ENCODE measurements around the gene TSPAN18. TPM values are rescaled to one million over a fixed set of nuclear protein-coding genes. Genes with fewer than 3 reads are reported as not detected.
A peak's percentile ranks its signal among the peaks of the same experiment; 100 is the strongest.

Gene TSPAN18
- total RNA-seq, 1 donor from 2014 or later = 5.2 TPM

DNA sequence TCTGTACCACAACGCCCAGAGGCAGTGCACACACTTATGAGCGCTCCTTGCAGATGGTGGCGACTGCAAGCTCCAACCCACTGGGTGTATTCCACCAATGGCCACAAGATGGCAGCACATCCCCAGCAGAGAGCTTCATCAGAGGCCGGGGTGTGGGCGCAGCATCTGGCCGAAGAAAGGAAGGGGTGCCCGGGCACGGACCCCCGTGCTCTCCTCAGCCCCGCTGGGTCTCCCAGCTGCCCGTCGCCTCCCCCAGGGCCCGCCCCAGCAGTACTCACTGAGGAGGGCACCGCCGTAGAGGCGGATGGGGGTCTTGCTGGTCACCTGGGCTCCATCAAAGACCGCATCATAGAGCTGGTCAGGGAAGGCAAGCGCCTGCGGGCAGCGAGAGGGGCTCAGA, 209.8 kb downstream of the TSPAN18 start:
- TF ChIP-seq, protein P1, sequence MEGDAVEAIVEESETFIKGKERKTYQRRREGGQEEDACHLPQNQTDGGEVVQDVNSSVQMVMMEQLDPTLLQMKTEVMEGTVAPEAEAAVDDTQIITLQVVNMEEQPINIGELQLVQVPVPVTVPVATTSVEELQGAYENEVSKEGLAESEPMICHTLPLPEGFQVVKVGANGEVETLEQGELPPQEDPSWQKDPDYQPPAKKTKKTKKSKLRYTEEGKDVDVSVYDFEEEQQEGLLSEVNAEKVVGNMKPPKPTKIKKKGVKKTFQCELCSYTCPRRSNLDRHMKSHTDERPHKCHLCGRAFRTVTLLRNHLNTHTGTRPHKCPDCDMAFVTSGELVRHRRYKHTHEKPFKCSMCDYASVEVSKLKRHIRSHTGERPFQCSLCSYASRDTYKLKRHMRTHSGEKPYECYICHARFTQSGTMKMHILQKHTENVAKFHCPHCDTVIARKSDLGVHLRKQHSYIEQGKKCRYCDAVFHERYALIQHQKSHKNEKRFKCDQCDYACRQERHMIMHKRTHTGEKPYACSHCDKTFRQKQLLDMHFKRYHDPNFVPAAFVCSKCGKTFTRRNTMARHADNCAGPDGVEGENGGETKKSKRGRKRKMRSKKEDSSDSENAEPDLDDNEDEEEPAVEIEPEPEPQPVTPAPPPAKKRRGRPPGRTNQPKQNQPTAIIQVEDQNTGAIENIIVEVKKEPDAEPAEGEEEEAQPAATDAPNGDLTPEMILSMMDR (IDR thresholded peaks at IDR 0.05; ENCODE audit: insufficient read depth, low read length, poor library complexity, severe bottlenecking) = peak; percentile 90
- no peaks in the 10 kb centered on the region for H3K36me3 ChIP-seq (ENCODE audit: control insufficient read depth, insufficient read depth, low read length)
- H3K27me3 ChIP-seq (ENCODE audit: control insufficient read depth, insufficient read depth, low read length) = peaks cover 2% of the 10 kb centered on the region
- DNase-seq (ENCODE audit: low read depth) = no peak
- H3K4me3 ChIP-seq (ENCODE audit: low read depth, low read length) = no peak overlapping the region

DNA sequence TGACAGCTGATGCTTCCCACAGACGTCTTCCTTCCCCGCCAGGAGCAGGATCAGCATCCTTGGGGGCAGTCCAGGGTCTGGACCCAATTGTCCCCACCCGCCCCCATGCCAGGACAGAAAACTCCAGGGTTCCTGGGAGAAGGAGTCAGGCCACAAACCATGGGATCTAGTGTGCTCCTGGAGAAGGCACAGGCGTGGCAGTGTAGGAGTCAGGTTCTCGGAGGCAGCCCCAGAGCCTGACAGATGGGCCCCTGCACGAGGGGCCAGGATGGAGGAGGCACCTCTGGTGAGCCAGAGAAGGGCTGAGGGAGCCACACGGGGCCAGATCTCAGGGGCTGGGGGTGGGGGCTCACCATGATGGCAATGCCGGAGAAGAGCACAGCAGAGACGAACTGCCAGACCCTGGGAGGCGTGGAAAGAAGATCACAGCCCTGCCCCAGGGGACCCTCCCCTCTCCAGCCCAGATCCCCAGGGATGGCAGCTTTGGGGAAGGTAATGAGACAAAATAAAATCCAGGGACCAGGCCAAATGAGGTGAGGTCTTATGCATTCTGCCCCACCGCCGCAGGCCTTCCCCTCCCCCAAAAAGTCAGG, 210.3 kb downstream of the TSPAN18 start:
- TF ChIP-seq, protein P1 (IDR thresholded peaks at IDR 0.05; ENCODE audit: insufficient read depth, low read length, poor library complexity, severe bottlenecking) = no peak
- H3K36me3 ChIP-seq (ENCODE audit: control insufficient read depth, insufficient read depth, low read length) = no peaks in the 10 kb centered on the region
- DNase-seq (ENCODE audit: low read depth) = no peak
- peaks cover 2% of the 10 kb centered on the region for H3K27me3 ChIP-seq (ENCODE audit: control insufficient read depth, insufficient read depth, low read length)
- H3K4me3 ChIP-seq (ENCODE audit: low read depth, low read length) = no peak overlapping the region

DNA sequence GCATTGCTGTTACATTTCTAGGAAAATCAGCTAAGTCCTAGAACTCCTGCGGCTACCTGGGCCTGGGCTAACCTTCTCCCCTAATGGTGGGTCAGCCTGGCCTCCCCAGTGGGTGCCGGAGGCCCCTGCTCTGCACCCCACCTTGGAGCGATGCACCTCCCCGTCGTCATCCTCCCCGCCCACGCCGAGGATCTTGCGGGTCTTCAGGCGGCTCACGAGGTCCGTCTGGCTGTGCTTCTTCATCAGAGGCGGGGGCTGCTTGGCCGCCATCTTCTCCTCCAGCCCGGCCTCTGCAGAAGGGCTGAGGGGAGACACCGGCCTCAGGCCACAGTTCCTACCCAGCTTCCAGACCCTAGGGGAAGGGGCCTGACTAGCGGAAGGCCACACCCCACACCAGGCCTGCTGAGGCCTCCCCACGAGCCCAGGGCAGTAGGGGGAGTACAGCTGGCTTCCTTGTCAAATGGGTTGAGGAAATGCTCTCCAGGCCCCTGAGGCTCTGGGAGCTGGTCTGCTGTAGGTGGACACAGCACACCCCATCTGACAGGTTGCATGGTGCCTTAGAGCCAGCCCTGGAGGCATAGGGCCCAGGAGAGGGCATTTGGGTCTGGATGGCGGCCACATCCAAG, 211.4 kb downstream of the TSPAN18 start:
- H3K27me3 ChIP-seq (ENCODE audit: control insufficient read depth, insufficient read depth, low read length) = no peaks in the 10 kb centered on the region
- no peaks in the 10 kb centered on the region for H3K36me3 ChIP-seq (ENCODE audit: control insufficient read depth, insufficient read depth, low read length)
- DNase-seq (ENCODE audit: low read depth) = no peak
- TF ChIP-seq, protein P1 (IDR thresholded peaks at IDR 0.05; ENCODE audit: insufficient read depth, low read length, poor library complexity, severe bottlenecking) = no peak
- no peak overlapping the region for H3K4me3 ChIP-seq (ENCODE audit: low read depth, low read length)

DNA sequence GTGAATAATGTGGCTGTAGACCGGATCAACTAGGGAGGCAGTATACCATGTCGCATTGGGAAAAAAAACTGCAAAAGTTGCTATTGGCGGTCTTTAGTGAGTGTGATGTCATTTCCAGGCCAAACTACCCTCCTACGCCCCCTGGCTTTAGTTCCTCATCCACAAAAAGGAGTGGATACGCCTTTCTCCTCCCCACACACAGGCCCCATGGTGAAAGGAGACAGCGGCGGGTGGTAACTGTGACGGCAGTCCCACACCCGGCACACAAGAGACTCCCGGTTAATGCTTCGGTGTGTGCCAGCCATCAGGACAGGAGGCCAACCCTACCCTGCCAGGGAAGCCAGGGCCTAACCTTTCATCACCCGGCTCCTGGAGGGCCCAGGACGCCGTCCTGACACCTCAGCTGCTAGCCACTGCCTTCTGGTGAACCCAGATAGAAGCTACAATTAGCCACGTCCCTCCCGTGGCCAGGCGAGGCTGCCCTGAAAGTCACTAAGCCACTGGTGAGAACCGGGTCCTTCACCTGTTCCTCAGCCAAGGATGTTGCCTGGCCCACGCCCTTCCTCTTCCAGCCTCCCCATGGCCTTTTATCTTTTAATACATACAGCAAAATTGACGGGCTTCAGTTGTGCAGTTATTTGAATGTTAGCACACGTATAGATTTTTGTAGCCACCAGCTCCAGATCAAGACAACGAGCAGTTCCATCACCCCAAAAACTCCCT, 213.1 kb downstream of the TSPAN18 start:
- Histone ChIP-seq H3K4me3 (ENCODE audit: low read depth, low read length) (no peak overlapping the region), H3K27me3 (ENCODE audit: control insufficient read depth, insufficient read depth, low read length) (no peaks in the 10 kb centered on the region), H3K36me3 (ENCODE audit: control insufficient read depth, insufficient read depth, low read length) (no peaks in the 10 kb centered on the region)
- no peak for DNase-seq (ENCODE audit: low read depth)
- TF ChIP-seq, protein P1 (IDR thresholded peaks at IDR 0.05; ENCODE audit: insufficient read depth, low read length, poor library complexity, severe bottlenecking) = no peak

GRCh38 chr11:44940404-44940803, 213.6 kb downstream of the TSPAN18 start:
- H3K27me3 ChIP-seq (ENCODE audit: control insufficient read depth, insufficient read depth, low read length) = no peaks in the 10 kb centered on the region
- TF ChIP-seq, protein P1 (IDR thresholded peaks at IDR 0.05; ENCODE audit: insufficient read depth, low read length, poor library complexity, severe bottlenecking) = no peak
- no peaks in the 10 kb centered on the region for H3K36me3 ChIP-seq (ENCODE audit: control insufficient read depth, insufficient read depth, low read length)
- no peak for DNase-seq (ENCODE audit: low read depth)
- H3K4me3 ChIP-seq (ENCODE audit: low read depth, low read length) = no peak overlapping the region

Data from kidney epithelial cell (primary cell).